Temporal lobe (tissue), 1 donor: ENCODE measurements around the gene GID4. TPM values are rescaled to one million over a fixed set of nuclear protein-coding genes. Genes with fewer than 3 reads are reported as not detected.

Experiments
- total RNA-seq: library from RNA; depleted of rRNA; stranded (reverse); fragments of >200 nt; gene quantifications from one replicate; pipeline ENCODE4 v1.2.3, GENCODE V29; 2014

Gene GID4
- total RNA-seq, 1 donor from 2014 or later, result 7.4 TPM

Other genes starting within 250 kb of the GID4 start
- 13.3 TPM for gene SREBF1, start 202.4 kb upstream of the GID4 start, total RNA-seq
- 20.2 TPM for gene TOM1L2, start 67.0 kb upstream of the GID4 start, total RNA-seq
- 1.2 TPM for gene DRC3, start 66.5 kb upstream of the GID4 start, total RNA-seq
- gene ATPAF2, start 240 bp upstream of the GID4 start, total RNA-seq, result 25.6 TPM
- gene DRG2, start 48.5 kb downstream of the GID4 start, total RNA-seq, result 11.3 TPM
- 2.5 TPM for gene MYO15A, start 69.3 kb downstream of the GID4 start, total RNA-seq
- gene ALKBH5, start 144.4 kb downstream of the GID4 start, total RNA-seq, result 41.8 TPM
- gene LLGL1, start 186.2 kb downstream of the GID4 start, total RNA-seq, result 27.5 TPM
- 38.1 TPM for gene FLII, start 219.3 kb downstream of the GID4 start, total RNA-seq
- 22.4 TPM for gene MIEF2, start 221.3 kb downstream of the GID4 start, total RNA-seq